ENCODE results near the gene ZNF343. TPM values are rescaled to one million over a fixed set of nuclear protein-coding genes. Genes with fewer than 3 reads are reported as not detected.

The ZNF343 gene
- total RNA-seq, 1 donor from 2014 or later = 0.64 TPM

DNA sequence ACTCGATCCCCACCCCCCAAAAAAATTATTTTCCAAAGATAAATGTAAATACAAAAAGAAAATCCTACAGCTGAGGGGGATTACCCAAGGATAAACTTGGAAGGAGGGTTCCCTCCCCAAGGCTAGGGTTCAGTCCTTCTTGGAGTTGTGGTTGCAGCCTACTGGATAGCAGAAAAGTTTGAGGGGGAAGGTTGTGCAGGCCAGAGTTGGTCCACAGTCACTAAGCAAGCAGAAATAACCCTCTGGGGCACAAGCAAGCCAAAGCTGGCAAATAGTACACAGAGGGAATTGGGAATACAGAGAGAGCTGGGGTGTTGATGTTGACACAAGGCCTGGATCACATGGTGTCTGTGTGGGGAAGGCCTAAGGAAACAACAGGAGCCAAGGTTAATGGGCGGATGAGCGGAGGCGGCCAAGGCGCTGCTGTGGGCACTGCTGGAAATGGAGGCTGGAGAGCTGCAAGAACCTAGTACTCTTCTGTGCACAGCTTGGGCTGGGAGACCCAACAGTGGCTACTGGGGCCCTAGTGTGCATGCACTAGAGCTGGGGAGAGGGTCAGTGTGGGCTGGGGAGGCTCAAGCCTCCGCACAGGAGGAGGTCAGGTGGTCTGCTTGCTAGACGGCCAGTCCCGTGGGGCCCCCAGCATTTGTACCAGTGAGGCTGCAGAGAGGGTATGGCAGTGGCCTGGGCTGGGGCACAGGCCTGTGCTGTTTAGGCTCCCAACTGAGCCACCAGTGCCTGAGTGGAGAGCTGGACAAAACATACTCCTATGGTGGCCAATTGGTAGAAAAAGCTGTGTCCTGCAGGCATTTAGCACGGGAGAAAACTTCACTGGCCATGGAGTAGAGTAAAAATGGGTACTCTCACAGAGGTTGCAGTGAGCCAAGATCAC is 32.6 kb downstream of the ZNF343 start:
- intact Hi-C loops (cut with DNase I) = no loop called here
- Histone ChIP-seq H3K9me3 (no peaks in the 10 kb centered on the region), H3K36me3 (peaks cover 12% of the 10 kb centered on the region in 2 donors), H3K4me3 (no peak overlapping the region), H3K27ac (no peak overlapping the region), H3K27me3 (no peaks in the 10 kb centered on the region), H3K4me1 (peaks cover 0 to 3% of the 10 kb centered on the region in 2 donors)
- TF ChIP-seq, protein P1, sequence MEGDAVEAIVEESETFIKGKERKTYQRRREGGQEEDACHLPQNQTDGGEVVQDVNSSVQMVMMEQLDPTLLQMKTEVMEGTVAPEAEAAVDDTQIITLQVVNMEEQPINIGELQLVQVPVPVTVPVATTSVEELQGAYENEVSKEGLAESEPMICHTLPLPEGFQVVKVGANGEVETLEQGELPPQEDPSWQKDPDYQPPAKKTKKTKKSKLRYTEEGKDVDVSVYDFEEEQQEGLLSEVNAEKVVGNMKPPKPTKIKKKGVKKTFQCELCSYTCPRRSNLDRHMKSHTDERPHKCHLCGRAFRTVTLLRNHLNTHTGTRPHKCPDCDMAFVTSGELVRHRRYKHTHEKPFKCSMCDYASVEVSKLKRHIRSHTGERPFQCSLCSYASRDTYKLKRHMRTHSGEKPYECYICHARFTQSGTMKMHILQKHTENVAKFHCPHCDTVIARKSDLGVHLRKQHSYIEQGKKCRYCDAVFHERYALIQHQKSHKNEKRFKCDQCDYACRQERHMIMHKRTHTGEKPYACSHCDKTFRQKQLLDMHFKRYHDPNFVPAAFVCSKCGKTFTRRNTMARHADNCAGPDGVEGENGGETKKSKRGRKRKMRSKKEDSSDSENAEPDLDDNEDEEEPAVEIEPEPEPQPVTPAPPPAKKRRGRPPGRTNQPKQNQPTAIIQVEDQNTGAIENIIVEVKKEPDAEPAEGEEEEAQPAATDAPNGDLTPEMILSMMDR (IDR thresholded peaks at IDR 0.05) = no peak
- no peak for DNase-seq (ENCODE audit: low spot score in 2 of 2)

DNA sequence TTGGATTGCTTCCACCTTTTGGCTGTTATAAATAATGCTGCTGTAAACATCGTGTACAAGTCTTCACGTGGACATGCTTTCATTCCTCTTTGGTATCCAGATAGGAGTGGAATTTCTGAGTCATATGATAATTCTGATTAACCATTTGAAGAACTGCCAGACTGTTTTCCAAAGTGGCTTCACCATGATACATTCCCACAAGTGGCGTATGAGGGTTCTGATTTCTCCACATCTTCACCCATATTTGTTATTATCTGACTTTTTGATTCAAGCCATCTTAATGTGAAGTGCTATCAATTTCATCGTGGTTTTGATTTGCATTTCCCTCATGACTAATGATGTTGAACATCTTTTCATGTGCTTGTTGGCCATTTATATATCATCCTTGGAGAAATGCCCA is 35.2 kb downstream of the ZNF343 start:
- Histone ChIP-seq H3K27me3 (no peaks in the 10 kb centered on the region), H3K27ac (no peak overlapping the region), H3K4me3 (no peak overlapping the region), H3K4me1 (peaks cover 4 to 11% of the 10 kb centered on the region in 2 donors), H3K36me3 (no peaks in the 10 kb centered on the region), H3K9me3 (no peaks in the 10 kb centered on the region)
- TF ChIP-seq, protein P1 (IDR thresholded peaks at IDR 0.05) = no peak
- intact Hi-C loops (cut with DNase I) = loop anchor here (5.0 kb wide), 2 partner anchors 179 to 581 kb away; partner anchors contain the start of gene NOP56
- no peak for DNase-seq (ENCODE audit: low spot score in 2 of 2)

DNA sequence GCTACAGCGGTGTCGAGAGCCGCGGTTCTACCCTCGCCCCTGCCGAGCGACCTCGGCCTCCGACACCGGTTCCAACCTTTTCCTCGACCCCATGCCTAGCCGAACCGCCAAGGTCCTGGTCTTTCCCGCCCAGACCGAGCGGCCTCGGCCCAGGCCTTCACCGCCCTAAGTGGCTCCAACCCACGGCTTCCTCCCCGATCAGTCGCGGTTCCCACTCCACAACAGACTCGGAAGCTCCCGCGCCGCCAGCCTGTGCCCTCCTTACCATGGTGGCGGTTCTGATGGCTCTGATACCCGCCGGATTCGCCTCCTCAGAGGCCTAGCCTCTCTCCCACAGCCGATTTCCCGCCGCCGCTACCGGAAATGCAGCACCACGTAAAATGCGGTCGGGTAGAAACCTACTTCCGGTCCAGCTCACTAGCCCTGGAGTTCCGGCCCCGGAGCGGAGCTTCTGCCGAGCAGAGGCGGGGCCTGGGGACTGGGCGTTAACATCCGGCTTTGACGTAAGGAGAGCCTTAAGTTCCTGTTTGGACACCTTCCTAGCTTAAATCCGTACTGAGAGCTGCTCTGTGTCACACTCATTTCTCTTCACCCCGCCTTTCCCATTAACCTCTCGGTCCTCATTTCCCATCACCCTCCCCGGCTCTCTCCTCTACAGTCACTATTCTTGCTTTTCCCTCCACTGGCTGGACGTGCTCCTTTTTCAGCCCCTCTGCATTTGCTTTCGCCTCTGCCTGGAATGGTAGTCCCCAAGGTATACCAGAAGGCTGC is 38.1 kb downstream of the ZNF343 start, which contains the start of gene SNRPB:
Gene SNRPB (minus strand): TSS at position 367 of the 771 bp plus-strand sequence. CDS start 99 bp downstream, at position 268.
- TF ChIP-seq, protein P1 (IDR thresholded peaks at IDR 0.05) = no peak
- Histone ChIP-seq H3K4me3 (peak within 1 kb of the TSS; percentile 76 to 81), H3K9me3 (no peaks in the 10 kb centered on the region), H3K4me1 (peaks cover 4 to 18% of the 10 kb centered on the region in 2 donors), H3K27ac (peak within 1 kb of the TSS; percentile 94 to 96), H3K27me3 (no peaks in the 10 kb centered on the region), H3K36me3 (peaks cover 20% of the 10 kb centered on the region in 2 donors)
- DNase-seq (ENCODE audit: low spot score in 2 of 2) = peak; percentile 88 to 99
- intact Hi-C loops (cut with DNase I) = loop anchor here (1.0 to 5.0 kb wide), 6 partner anchors 38 to 1352 kb away; partner anchors contain the start of genes NOP56, PSMF1 and ZNF343

DNA sequence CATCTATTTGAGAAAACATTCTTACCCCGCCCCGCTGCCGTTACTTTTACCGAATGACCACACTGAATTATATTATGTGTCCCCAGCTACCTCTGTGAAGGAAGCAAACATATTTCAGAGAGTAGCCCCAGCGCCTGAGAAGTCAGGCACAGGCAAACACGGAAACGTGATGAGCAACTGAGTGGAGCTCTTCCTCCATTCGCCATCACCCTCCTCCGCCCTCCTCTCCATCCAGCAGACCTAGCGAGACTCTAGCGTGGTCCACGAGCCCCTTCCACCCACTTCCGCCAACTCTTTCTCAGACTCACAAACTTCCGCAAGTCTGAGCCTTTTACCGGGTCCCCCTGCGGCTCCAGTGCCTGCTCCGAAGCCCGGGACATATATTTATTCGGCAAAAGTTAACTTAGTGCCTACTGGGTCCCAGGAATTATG is 38.7 kb downstream of the ZNF343 start:
- peak in 1 of 2 donors; percentile 73 for DNase-seq (ENCODE audit: low spot score in 2 of 2)
- Histone ChIP-seq H3K36me3 (peaks cover 24 to 26% of the 10 kb centered on the region in 2 donors), H3K27ac (peak overlapping the region; percentile 94 to 96), H3K4me3 (peak overlapping the region; percentile 76 to 81), H3K27me3 (no peaks in the 10 kb centered on the region), H3K4me1 (peaks cover 4 to 18% of the 10 kb centered on the region in 2 donors), H3K9me3 (no peaks in the 10 kb centered on the region)
- intact Hi-C loops (cut with DNase I) = loop anchor here (1.0 to 10.0 kb wide), 7 partner anchors 38 to 1351 kb away; partner anchors contain the start of genes NOP56, NSFL1C, PSMF1 and ZNF343
- TF ChIP-seq, protein P1 (IDR thresholded peaks at IDR 0.05) = no peak
